Measurements from ENCODE around the gene SAMD8.
"Not testable (repeated sequence)": the region's sequence is repeated elsewhere in the genome, so short reads cannot be mapped to it uniquely, and the experiment has no call there.

Gene SAMD8

GRCh38 chr10:75086278-75086934 is 25.1 kb upstream of the SAMD8 start:
- no peak for DNase-seq (ENCODE audit: low spot score)

DNA sequence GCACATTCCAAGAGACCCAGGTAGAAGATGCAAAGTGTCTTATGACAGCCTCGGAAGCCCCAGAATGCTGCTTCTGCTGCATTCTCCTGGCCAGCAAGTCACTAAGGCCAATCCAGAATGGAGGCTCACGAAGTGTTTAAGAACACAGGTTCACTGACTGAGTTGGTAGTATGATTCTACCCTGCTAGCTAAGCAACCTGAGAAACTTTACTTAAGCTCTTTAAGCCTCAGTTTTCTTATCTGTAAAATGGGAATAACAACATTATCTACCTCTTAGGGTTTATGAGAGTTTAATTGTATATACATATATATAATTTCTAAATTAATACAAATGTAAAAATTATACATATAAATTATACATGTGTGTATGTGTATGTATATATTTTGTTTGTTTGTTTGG is 22.8 kb upstream of the SAMD8 start:
- no peak for DNase-seq (ENCODE audit: low spot score)

- DNase-seq (ENCODE audit: low spot score), result no peak
Measured at GRCh38 chr10:75089634-75090033, 21.8 kb upstream of the SAMD8 start.

- no peak for DNase-seq (ENCODE audit: low spot score)
Measured at GRCh38 chr10:75091146-75091545, 20.3 kb upstream of the SAMD8 start.

DNA sequence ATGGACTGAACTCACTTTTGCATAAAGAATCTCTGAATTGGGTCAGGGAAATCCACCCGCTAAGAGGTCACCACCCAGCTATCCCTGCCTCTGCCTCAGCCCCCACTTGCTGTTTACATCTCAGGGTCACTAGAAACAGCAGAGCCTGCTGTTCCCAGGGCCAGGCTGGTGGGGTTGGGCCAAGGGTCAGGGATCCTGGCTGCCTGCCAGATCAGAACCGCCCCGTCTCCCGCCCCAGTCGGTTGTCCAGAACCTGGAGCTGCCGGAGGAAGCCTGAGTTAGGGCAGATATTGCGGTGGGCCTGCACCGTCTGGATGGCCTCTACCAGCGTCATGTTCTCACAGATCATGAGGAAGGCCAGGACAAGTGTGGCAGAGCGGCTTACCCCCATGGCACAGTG is 17.0 kb upstream of the SAMD8 start:
- DNase-seq (ENCODE audit: low spot score), result no peak

- DNase-seq (ENCODE audit: low spot score), result no peak
Measured at GRCh38 chr10:75095631-75096030, 15.8 kb upstream of the SAMD8 start.

DNA sequence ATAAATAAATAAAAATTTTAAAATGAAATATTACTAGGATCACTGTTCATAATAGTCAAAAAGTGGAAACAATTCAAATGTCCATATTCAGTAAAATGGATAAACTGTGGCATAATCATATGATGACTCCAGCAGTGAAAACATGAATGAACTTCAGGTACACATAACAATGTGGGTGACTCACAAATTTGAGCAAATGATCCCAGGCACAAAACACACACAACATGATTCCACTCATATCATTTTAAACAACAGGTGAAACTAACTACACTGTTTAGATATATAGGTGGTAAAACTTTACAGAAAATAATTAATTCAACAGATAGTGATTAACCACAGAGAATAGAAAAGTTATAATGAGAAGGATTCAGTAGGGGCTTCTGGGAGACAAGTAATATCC is 14.7 kb upstream of the SAMD8 start:
- DNase-seq (ENCODE audit: low spot score), result no peak

DNA sequence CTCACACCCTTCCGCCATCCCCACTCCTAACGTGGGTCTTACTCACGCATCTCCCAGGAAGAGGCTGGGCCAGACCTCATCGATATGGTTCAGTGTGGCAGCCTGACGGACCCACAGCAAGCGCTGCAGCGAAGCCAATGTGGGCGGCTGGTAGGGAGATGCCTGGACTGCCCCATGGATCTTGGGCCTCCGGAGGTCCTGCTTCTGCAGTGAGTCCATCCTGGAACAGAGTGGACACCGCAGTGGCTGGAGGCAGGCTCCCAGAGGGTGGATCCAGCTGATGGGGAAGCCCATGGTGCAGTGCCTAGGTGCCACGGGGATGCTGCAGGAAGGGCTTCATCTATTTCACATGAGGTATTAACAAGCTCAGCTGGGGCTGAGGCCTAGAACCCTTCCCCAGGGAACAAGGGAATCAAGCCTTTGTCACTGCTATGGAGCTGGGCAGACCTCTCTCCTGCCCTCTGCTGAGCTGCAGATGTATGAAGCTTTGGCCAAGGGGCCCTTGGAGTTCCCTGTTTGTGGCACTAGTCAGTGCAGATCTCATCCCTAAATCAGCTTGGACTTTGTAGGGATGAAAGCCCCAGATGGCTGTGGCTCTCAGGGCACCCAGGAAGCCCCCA is 13.7 kb upstream of the SAMD8 start:
- DNase-seq (ENCODE audit: low spot score), result no peak

DNA sequence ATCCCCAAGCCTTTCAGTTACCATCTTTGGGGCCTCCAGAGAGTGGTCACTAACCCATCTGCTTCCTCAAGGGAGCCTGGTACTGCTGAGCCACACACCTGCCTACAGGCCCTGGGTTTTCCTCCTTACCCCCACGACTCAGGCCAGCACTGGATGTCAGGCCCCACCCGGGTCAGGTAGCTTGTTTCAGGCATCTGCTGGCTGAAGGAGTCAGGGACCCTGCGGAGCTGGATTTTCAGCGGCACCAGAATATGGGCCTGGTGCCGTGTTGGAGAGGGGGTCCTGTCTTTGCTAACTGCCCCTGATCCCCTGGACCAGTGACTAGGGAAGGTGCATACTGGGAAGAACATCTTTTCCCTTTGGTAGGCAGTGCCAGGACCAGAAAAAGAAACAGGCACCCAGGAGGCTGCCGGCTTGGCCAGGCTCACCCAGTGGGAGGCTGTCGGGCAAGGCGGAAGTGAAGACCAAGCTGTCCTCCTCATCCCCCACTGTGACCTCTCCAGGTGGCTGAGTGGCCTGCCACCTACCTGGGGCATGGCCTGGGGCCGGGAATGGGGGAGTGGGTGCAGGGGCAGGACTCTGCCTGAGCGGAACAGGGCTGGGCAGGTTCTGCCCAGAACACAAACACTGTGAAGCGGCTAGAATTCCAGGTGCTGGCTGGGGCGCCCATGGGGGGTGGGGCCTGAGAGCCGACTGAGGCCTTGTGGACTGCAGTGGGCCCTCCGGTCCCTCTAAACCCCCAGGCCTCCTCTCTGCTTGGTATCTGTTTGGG is 12.4 kb upstream of the SAMD8 start:
- no peak for DNase-seq (ENCODE audit: low spot score)

GRCh38 chr10:75099952-75100763 is 11.3 kb upstream of the SAMD8 start:
- DNase-seq (ENCODE audit: low spot score), result peak; percentile 95

DNA sequence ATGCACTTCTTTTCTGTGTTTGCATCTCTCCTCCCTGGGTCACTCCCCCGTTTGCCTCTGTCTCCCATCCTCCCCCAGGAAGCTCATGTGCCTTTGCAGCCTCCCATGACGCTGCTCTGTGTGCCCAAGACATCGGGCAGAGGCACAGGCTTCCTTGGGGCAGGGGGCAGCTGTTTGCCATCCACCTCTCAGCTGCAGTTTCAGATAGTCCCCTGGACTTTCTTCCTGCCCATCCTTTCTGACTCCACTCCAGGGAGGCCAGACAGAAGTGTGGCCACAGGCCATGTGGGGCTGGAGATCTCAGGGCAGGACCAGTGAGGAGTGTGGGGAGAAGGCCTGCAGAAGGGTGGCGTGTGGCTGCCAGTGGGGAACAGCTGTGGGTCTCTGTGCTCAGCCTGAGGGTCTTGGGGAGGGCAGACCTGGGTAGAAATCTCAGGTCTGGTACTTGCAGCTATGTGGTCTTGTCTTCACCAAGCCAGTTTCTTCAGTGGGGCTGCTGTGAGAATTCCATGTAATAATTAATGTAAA is 10.6 kb upstream of the SAMD8 start:
- no peak for DNase-seq (ENCODE audit: low spot score)

DNA sequence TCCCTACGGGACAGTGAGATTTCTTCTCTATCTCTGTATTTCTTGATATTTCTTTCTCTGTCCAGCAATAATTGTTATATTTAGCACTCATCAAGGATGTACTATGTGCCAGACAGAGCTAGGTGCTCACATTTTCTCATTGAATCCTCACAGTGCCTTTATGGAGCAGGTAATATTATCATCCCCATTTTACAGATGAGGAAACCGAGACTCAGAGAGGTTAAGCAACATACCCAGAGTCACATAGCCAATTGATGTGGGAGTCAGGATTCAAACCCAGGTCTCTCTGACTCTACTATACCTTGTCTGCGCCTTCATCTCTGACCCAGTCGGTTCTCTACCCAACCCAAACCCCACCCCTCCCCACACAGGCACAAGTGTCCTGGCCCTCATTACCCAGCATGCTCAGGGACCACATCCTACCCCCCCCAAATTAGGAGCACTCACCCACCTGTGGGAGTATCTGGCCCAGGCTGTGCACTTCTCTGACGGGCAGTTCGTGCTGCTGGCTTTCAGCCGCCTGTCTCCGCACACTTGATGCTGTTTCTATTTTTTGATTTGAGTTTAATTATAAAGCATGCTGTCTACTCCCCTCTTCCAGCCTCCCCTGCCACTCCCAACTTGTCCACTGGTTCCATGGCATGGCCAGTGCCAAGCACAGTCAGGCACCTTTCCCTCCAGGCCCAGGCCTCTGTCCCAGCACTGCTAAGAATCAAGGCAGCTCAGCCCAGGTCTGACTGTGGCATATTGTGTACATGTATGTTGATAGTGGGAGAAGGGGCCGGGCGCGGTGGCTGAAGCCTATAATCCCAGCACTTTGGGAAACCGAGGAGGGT is 9.8 kb upstream of the SAMD8 start:
- no peak for DNase-seq (ENCODE audit: low spot score)

- no peak for DNase-seq (ENCODE audit: low spot score)
Measured at GRCh38 chr10:75102830-75103673, 8.4 kb upstream of the SAMD8 start.

DNA sequence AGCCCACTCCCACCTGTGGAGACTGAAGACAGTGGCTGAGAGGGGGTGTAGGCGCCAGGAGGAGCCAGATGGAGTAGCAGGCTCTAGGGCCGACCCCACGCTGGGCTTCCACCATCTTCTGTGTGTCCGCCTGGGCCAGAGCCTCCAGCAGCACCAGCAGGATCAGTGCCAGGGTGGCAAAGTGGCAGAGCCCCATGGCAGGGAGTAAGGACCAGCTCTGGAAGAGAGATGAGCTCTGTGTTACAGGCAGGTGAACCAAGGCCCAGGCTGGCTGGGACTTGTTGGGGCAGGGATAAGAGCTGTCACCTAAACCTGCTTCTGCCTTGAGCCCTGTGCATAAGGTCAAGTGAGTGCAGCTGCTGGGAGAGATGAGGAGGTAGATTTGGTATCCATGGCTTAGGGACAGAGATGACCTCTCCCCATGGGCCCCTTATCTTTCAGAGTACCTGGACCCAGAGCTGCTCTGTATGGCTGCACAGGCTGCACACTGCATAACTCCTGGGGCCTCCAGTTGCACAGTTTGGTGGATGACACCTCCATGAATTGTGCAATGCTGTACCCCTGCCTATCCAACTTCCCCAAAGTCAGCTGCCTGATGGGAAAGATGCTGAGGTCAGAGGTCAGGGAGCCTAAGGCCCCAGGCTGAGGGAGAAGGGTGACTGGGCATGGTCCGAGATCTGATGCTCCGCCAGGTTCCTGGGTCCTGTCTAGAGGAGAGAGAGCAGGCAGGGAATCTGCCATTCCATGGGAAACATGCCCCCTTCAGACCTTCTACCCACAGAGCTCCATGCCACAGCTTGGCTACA is 7.4 kb upstream of the SAMD8 start:
- no peak for DNase-seq (ENCODE audit: low spot score)

GRCh38 chr10:75104842-75105241 is 6.6 kb upstream of the SAMD8 start:
- DNase-seq (ENCODE audit: low spot score), result no peak

GRCh38 chr10:75105576-75106197 is 5.8 kb upstream of the SAMD8 start:
- peak; percentile 37 for DNase-seq (ENCODE audit: low spot score)

DNA sequence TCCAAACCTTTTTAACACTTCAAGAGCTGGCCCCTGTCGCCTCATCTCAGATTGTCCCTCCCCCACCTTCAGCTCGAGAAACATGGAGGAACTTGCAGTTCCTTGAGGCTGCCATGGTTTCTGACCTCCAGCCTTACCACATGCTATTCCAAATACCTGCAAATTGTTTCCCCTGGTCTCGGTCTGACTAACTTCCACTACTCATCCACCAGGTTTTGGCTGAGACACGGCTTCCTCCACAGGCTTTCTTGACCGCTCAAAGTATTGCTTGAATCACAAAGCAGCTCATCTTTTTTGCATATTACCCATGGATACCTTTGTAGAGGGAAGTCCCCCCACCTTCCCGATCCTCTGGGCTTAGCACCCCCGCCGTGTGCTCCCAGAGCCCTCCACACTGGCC is 5.2 kb upstream of the SAMD8 start:
- no peak for DNase-seq (ENCODE audit: low spot score)

GRCh38 chr10:75106891-75107290 is 4.6 kb upstream of the SAMD8 start:
- DNase-seq (ENCODE audit: low spot score), result not testable (repeated sequence)

Data from ecto neural progenitor cell (in vitro differentiated cells).